ENCODE results near the gene FCMR. TPM values are rescaled to one million over a fixed set of nuclear protein-coding genes. Genes with fewer than 3 reads are reported as not detected.

Gene FCMR
- total and polyA plus RNA-seq, 9 of the 15 experiments (the other 6 are each of a cell fraction or from before 2014, with no cell fraction given): 0.11 to 0.82 (median 0.20) TPM; not detected in 5

DNA sequence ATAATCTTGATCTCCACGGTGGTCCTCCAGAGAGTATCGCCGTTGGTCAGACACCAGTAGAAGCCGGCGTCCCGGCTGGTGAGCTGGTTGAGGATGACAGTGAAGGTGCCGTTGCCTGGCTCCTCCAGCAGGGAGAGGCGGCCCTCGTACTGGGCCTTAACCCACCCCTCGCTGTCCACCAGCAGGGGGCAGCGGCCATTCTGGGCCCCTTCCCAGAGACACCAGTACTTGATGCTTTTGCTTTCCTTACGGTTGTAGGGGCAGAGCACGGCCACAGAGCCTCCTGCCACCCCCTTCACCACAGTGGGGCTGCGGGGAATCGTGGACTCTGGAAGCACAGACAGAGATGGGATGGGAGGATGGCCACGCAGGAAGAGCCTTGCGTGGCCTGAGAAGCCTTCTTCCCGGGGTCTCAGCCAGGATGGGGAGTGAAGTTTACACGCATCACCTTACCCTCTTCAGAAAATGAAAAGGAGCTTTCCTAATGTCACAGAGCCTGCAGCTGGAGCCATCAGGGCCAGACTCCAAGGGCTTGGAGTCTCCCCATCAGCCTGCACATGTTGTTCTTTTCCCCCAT lies 13.8 kb upstream of the FCMR start (continued):
- TF ChIP-seq, protein P1, sequence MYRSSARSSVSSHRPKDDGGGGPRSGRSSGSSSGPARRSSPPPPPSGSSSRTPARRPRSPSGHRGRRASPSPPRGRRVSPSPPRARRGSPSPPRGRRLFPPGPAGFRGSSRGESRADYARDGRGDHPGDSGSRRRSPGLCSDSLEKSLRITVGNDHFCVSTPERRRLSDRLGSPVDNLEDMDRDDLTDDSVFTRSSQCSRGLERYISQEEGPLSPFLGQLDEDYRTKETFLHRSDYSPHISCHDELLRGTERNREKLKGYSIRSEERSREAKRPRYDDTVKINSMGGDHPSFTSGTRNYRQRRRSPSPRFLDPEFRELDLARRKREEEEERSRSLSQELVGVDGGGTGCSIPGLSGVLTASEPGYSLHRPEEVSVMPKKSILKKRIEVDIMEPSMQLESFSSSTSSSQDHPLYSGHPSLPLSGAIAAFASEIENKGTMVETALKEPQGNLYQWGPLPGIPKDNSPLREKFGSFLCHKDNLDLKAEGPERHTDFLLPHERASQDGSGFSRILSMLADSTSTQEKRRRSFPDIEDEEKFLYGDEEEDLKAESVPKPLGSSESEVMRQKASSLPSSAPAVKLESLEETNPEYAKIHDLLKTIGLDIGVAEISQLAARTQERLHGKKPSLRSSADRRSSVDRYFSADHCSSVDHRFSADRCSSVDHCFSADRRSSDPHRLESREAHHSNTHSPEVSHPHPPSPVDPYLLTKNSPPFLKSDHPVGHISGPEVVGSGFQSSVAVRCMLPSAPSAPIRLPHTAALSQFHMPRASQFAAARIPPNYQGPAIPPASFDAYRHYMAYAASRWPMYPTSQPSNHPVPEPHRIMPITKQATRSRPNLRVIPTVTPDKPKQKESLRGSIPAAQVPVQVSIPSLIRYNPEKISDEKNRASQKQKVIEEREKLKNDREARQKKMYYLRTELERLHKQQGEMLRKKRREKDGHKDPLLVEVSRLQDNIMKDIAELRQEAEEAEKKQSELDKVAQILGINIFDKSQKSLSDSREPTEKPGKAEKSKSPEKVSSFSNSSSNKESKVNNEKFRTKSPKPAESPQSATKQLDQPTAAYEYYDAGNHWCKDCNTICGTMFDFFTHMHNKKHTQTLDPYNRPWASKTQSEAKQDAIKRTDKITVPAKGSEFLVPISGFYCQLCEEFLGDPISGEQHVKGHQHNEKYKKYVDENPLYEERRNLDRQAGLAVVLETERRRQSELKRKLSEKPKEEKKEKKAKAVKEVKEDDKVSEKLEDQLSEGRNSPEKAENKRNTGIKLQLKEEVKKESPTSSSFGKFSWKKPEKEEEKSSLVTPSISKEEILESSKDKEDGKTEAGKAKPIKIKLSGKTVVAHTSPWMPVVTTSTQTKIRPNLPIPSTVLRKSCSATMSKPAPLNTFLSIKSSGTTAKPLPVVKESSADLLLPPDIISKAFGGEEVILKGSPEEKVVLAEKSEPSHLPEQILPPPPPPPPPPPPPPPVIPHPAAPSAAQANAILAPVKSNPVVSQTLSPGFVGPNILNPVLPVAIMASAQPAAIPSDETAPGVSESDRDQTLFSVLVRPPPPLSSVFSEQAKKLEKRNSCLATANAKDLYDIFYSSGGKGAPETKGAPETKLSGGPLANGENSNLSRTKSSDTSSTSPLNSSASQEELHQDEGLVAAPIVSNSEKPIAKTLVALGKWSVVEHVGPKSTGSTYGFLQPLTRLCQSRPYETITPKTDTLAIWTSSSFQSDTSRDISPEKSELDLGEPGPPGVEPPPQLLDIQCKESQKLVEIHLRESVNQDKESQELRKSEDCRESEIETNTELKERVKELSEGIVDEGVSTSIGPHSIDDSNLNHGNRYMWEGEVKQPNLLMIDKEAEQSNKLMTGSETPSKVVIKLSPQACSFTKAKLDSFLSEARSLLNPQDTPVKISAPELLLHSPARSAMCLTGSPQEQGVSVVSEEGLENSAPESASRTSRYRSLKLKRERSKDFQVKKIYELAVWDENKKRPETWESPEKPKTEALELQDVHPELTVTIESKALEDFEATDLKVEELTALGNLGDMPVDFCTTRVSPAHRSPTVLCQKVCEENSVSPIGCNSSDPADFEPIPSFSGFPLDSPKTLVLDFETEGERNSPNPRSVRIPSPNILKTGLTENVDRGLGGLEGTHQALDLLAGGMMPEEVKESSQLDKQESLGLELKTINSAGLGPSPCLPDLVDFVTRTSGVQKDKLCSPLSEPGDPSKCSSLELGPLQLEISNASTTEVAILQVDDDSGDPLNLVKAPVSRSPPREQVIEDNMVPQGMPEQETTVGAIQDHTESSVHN (IDR thresholded peaks at IDR 0.05; ENCODE audit: borderline replicate concordance in 1 of 2, low read depth in 1 of 2): no peak
- TF ChIP-seq HNRNPUL1 (IDR thresholded peaks at IDR 0.05; ENCODE audit: low read length) (no peak), MAFK (IDR thresholded peaks at IDR 0.05; ENCODE audit: low read length) (no peak), ZKSCAN1 (IDR thresholded peaks at IDR 0.05; ENCODE audit: low read depth, low read length) (peak; percentile 51; the same call in 1 of the 2 replicates), MTA1 (IDR thresholded peaks at IDR 0.05; ENCODE audit: borderline replicate concordance) (no peak), YY1 (IDR thresholded peaks at IDR 0.05; ENCODE audit: borderline replicate concordance in 1 of 3, control insufficient read depth in 1 of 3, extremely low read depth in 1 of 3, insufficient read depth in 3 of 3, insufficient read length in 1 of 3, insufficient replicate concordance in 2 of 3, low read depth in 1 of 3, low read length in 2 of 3) (peak in 2 of 3 experiments; percentile 56 to 60)
- TF ChIP-seq, protein P2, sequence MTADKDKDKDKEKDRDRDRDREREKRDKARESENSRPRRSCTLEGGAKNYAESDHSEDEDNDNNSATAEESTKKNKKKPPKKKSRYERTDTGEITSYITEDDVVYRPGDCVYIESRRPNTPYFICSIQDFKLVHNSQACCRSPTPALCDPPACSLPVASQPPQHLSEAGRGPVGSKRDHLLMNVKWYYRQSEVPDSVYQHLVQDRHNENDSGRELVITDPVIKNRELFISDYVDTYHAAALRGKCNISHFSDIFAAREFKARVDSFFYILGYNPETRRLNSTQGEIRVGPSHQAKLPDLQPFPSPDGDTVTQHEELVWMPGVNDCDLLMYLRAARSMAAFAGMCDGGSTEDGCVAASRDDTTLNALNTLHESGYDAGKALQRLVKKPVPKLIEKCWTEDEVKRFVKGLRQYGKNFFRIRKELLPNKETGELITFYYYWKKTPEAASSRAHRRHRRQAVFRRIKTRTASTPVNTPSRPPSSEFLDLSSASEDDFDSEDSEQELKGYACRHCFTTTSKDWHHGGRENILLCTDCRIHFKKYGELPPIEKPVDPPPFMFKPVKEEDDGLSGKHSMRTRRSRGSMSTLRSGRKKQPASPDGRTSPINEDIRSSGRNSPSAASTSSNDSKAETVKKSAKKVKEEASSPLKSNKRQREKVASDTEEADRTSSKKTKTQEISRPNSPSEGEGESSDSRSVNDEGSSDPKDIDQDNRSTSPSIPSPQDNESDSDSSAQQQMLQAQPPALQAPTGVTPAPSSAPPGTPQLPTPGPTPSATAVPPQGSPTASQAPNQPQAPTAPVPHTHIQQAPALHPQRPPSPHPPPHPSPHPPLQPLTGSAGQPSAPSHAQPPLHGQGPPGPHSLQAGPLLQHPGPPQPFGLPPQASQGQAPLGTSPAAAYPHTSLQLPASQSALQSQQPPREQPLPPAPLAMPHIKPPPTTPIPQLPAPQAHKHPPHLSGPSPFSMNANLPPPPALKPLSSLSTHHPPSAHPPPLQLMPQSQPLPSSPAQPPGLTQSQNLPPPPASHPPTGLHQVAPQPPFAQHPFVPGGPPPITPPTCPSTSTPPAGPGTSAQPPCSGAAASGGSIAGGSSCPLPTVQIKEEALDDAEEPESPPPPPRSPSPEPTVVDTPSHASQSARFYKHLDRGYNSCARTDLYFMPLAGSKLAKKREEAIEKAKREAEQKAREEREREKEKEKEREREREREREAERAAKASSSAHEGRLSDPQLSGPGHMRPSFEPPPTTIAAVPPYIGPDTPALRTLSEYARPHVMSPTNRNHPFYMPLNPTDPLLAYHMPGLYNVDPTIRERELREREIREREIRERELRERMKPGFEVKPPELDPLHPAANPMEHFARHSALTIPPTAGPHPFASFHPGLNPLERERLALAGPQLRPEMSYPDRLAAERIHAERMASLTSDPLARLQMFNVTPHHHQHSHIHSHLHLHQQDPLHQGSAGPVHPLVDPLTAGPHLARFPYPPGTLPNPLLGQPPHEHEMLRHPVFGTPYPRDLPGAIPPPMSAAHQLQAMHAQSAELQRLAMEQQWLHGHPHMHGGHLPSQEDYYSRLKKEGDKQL (CRISPR knock-in tag; IDR thresholded peaks at IDR 0.05; ENCODE audit: borderline replicate concordance): no peak

All from K562 (cell line).